Ovary (tissue), 3 donors: ENCODE measurements around the gene EPB41L3.

Source experiments
- EP300 ChIP-seq: sonication (generic); formaldehyde crosslinking; IDR thresholded peaks from one replicate; pipeline ENCODE4 v1.6.1; 2017; ENCODE audit warnings: antibody characterized with exemption
- POLR2A ChIP-seq: fragments of 450-650 bp; IDR thresholded peaks from one replicate; pipeline ENCODE4 v1.6.1; 2017; ENCODE audit warnings: antibody characterized with exemption, mild to moderate bottlenecking, moderate library complexity
- TF ChIP-seq, protein P1 (sequence below), 3 donors: fragments of 450-650 bp in 2 of 3; fragments of 200-600 bp in 1 of 3; IDR thresholded peaks; one replicate each; pipeline versions ENCODE4 v1.5.1 to v1.8.0; 2016 to 2022; ENCODE audit warnings: antibody characterized with exemption in 3 of 3, mild to moderate bottlenecking in 1 of 3
- donor health status: DM: no; HTN: no; CAD: no.

DNA sequence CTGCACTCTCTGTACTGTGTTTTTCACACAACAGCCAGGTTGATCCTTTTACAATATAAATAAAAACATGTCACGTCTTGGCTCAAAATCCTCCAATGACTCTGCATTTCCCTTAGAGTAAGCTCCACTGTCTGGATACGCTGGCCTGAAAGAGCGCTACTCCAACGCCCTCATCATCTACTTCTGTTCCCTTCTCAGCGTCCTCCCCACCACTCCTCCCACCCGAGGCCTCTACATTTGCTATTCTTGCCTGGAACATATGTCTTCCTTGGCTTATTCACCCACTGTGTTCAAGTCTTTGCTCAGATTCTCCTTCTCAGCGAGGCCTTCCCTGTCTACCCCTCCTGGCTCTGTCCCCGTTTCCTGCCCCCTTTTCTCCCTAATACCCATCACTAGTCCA is 37.6 kb downstream of the EPB41L3 start:
- TF ChIP-seq, protein P1, sequence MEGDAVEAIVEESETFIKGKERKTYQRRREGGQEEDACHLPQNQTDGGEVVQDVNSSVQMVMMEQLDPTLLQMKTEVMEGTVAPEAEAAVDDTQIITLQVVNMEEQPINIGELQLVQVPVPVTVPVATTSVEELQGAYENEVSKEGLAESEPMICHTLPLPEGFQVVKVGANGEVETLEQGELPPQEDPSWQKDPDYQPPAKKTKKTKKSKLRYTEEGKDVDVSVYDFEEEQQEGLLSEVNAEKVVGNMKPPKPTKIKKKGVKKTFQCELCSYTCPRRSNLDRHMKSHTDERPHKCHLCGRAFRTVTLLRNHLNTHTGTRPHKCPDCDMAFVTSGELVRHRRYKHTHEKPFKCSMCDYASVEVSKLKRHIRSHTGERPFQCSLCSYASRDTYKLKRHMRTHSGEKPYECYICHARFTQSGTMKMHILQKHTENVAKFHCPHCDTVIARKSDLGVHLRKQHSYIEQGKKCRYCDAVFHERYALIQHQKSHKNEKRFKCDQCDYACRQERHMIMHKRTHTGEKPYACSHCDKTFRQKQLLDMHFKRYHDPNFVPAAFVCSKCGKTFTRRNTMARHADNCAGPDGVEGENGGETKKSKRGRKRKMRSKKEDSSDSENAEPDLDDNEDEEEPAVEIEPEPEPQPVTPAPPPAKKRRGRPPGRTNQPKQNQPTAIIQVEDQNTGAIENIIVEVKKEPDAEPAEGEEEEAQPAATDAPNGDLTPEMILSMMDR (IDR thresholded peaks at IDR 0.05) = no peak
- no peak for TF ChIP-seq POLR2A
- TF ChIP-seq EP300 = no peak
